HL-60 (cell line): Measurements from ENCODE around the gene GRM2.

Experiments used
- CTCF ChIP-seq: IDR thresholded peaks from one replicate; pipeline ENCODE4 v1.5.1; 2011; ENCODE audit warnings: low read length, control low read depth, inconsistent platforms; ENCODE audit not compliant: insufficient read depth
- POLR2AphosphoS5 ChIP-seq: IDR thresholded peaks from 2 replicates; pipeline ENCODE4 v1.6.1; 2012; ENCODE audit warnings: low read depth

- no peak for TF ChIP-seq CTCF
- TF ChIP-seq POLR2AphosphoS5 = no peak
Observed at GRCh38 chr3:51682526-51682925, 24.3 kb upstream of the GRM2 start.
